CD4-positive, CD25-positive, alpha-beta regulatory T cell (primary cell): Measurements from ENCODE around the gene RBBP6. TPM values are rescaled to one million over a fixed set of nuclear protein-coding genes. Genes with fewer than 3 reads are reported as not detected.
A peak's percentile ranks its signal among the peaks of the same experiment; 100 is the strongest.

Experiments
- ATAC-seq, 2 donors: fragments of 150-1000 bp; cut with Tn5 transposase; one replicate each; pipeline ENCODE4 v1.10.0; 2021; ENCODE audit warnings: low read depth in 2 of 2, moderate number of reproducible peaks in 2 of 2, moderate library complexity in 1 of 2
- DNase-seq, 3 donors: peaks; one replicate each; pipeline versions ENCODE4 v3.0.0 to v3.0.0-alpha.2; 2012 to 2022; ENCODE audit warnings: mixed read lengths in 1 of 3
- H3K27ac ChIP-seq: one replicate; pipeline ENCODE4 v1.7.0; 2013; ENCODE audit warnings: mild to moderate bottlenecking, low read length; ENCODE audit not compliant: insufficient read depth, poor library complexity, severe bottlenecking
- H3K27me3 ChIP-seq: one replicate; pipeline ENCODE4 v1.7.0; 2013; ENCODE audit warnings: low read length; ENCODE audit not compliant: control insufficient read depth, insufficient read depth
- H3K36me3 ChIP-seq: one replicate; pipeline ENCODE4 v1.7.0; 2013; ENCODE audit warnings: mild to moderate bottlenecking, low read length, moderate library complexity; ENCODE audit not compliant: control insufficient read depth, insufficient read depth
- H3K4me1 ChIP-seq: 2 replicates; pipeline ENCODE4 v1.7.0; 2013; ENCODE audit warnings: mild to moderate bottlenecking, low read length; ENCODE audit not compliant: insufficient read depth, control insufficient read depth, poor library complexity, severe bottlenecking
- H3K4me3 ChIP-seq: one replicate; pipeline ENCODE4 v1.7.0; 2013; ENCODE audit warnings: low read depth, mild to moderate bottlenecking, low read length, moderate library complexity
- H3K9me3 ChIP-seq, 2 experiments: 1 replicate in 1 of 2; 2 replicates in 1 of 2; pipeline ENCODE4 v1.7.0; 2013; ENCODE audit warnings: low read length in 2 of 2, mild to moderate bottlenecking in 1 of 2, moderate library complexity in 1 of 2; ENCODE audit not compliant: control insufficient read depth in 2 of 2
- H3K27ac Mint-ChIP-seq, 3 donors: one replicate each; pipeline ENCODE4 v1.8.0; 2020 to 2022; ENCODE audit warnings: mild to moderate bottlenecking in 3 of 3, mixed read lengths in 3 of 3, moderate library complexity in 2 of 3
- H3K27me3 Mint-ChIP-seq: one replicate; pipeline ENCODE4 v1.8.0; 2022; ENCODE audit warnings: mild to moderate bottlenecking, mixed read lengths
- H3K36me3 Mint-ChIP-seq: one replicate; pipeline ENCODE4 v1.8.0; 2020; ENCODE audit warnings: mixed read lengths
- H3K4me1 Mint-ChIP-seq, 4 donors: one replicate each; pipeline ENCODE4 v1.8.0; 2020 to 2022; ENCODE audit warnings: mixed read lengths in 4 of 4, mild to moderate bottlenecking in 1 of 4
- H3K4me3 Mint-ChIP-seq, 4 donors: one replicate each; pipeline ENCODE4 v1.8.0; 2020 to 2022; ENCODE audit warnings: mild to moderate bottlenecking in 4 of 4, mixed read lengths in 4 of 4, moderate library complexity in 3 of 4
- H3K9me3 Mint-ChIP-seq, 7 donors: one replicate each; pipeline ENCODE4 v1.8.0; 2020 to 2022; ENCODE audit warnings: mixed read lengths in 7 of 7, mild to moderate bottlenecking in 3 of 7, moderate library complexity in 2 of 7
- polyA plus RNA-seq, 4 donors: library from polyadenylated mRNA; unstranded; fragments of 300-500 nt; fragmentation: Illumina TruSeq; gene quantifications; one replicate each; pipeline ENCODE4 v1.2.3, GENCODE V29; 2021
- total RNA-seq: library from RNA; stranded (reverse); gene quantifications from one replicate; pipeline ENCODE4 v1.2.3, GENCODE V29; 2022

Gene RBBP6
- total and polyA plus RNA-seq, 5 donors from 2014 or later: 16.6 to 158 (median 21.2) TPM

- Mint-ChIP-seq H3K27ac (peak overlapping the region; percentile 98 to 100 (median 100)), H3K36me3 (peaks cover 11% of the 10 kb centered on the region), H3K9me3 (peaks cover 0 to 2% (median 0%) of the 10 kb centered on the region in 7 donors), H3K27me3 (peaks cover 12% of the 10 kb centered on the region), H3K4me1 (peaks cover 16 to 38% (median 26%) of the 10 kb centered on the region in 4 donors), H3K4me3 (peak overlapping the region; percentile 91 to 100 (median 98))
- ATAC-seq (no peak), DNase-seq (no peak)
- Histone ChIP-seq H3K9me3 (no peaks in the 10 kb centered on the region), H3K4me1 (peaks cover 28% of the 10 kb centered on the region), H3K27me3 (no peaks in the 10 kb centered on the region), H3K4me3 (peak overlapping the region; percentile 82), H3K27ac (peak overlapping the region; percentile 98), H3K36me3 (no peaks in the 10 kb centered on the region)
Observed at GRCh38 chr16:24538756-24539294, 541 bp upstream of the RBBP6 start.

- Histone ChIP-seq H3K9me3 (no peaks in the 10 kb centered on the region), H3K4me3 (peak overlapping the region; percentile 99), H3K36me3 (no peaks in the 10 kb centered on the region), H3K27ac (peak overlapping the region; percentile 98), H3K27me3 (no peaks in the 10 kb centered on the region), H3K4me1 (peaks cover 39% of the 10 kb centered on the region)
- Mint-ChIP-seq H3K36me3 (peaks cover 16% of the 10 kb centered on the region), H3K4me1 (peaks cover 25 to 50% (median 37%) of the 10 kb centered on the region in 4 donors), H3K9me3 (peaks cover 0 to 2% (median 0%) of the 10 kb centered on the region in 7 donors), H3K27ac (peak overlapping the region; percentile 94 to 98 (median 98)), H3K27me3 (peaks cover 11% of the 10 kb centered on the region), H3K4me3 (peak overlapping the region; percentile 96 to 100 (median 97))
- DNase-seq (peak in 2 of 3 donors; percentile 39 to 51), ATAC-seq (peak; percentile 14 to 20)
Observed at GRCh38 chr16:24539850-24540601, 660 bp downstream of the RBBP6 start.

- Histone ChIP-seq H3K36me3 (no peaks in the 10 kb centered on the region), H3K9me3 (no peaks in the 10 kb centered on the region)
- no peak for ATAC-seq
Observed at GRCh38 chr16:24540602-24541210, 1.3 kb downstream of the RBBP6 start.

GRCh38 chr16:24541233-24541933, 2.0 kb downstream of the RBBP6 start:
- Histone ChIP-seq H3K36me3 (peaks cover 2% of the 10 kb centered on the region), H3K27ac (peak overlapping the region; percentile 98), H3K4me1 (peaks cover 48% of the 10 kb centered on the region), H3K27me3 (no peaks in the 10 kb centered on the region), H3K9me3 (no peaks in the 10 kb centered on the region), H3K4me3 (peak overlapping the region; percentile 99)
- H3K27ac Mint-ChIP-seq: peak overlapping the region; percentile 94 to 98 (median 94)
- peak in 1 of 3 donors; percentile 47 for DNase-seq
- peak overlapping the region; percentile 96 to 100 (median 97) for H3K4me3 Mint-ChIP-seq
- H3K9me3 Mint-ChIP-seq: peaks cover 0 to 2% (median 0%) of the 10 kb centered on the region in 7 donors
- ATAC-seq: no peak
- H3K4me1 Mint-ChIP-seq: peaks cover 31 to 61% (median 46%) of the 10 kb centered on the region in 4 donors
- H3K27me3 Mint-ChIP-seq: peaks cover 4% of the 10 kb centered on the region
- H3K36me3 Mint-ChIP-seq: peaks cover 19% of the 10 kb centered on the region

More at GRCh38 chr16:24540602-24541210, 1.3 kb downstream of the RBBP6 start:
- Mint-ChIP-seq H3K27me3 (peaks cover 9% of the 10 kb centered on the region), H3K4me1 (peaks cover 29 to 57% (median 42%) of the 10 kb centered on the region in 4 donors), H3K4me3 (peak overlapping the region; percentile 96 to 100 (median 97)), H3K36me3 (peaks cover 18% of the 10 kb centered on the region), H3K27ac (peak overlapping the region; percentile 94 to 98 (median 98)), H3K9me3 (peaks cover 0 to 2% (median 0%) of the 10 kb centered on the region in 7 donors)
- H3K27me3 ChIP-seq: no peaks in the 10 kb centered on the region
- peak overlapping the region; percentile 98 for H3K27ac ChIP-seq
- DNase-seq: peak in 2 of 3 donors; percentile 42 to 58
- peaks cover 42% of the 10 kb centered on the region for H3K4me1 ChIP-seq
- H3K4me3 ChIP-seq: peak overlapping the region; percentile 99

GRCh38 chr16:24543949-24544348, 4.6 kb downstream of the RBBP6 start:
- Mint-ChIP-seq H3K27me3 (peaks cover 4% of the 10 kb centered on the region), H3K27ac (peak overlapping the region in 2 of 3 donors; percentile 7 to 36), H3K9me3 (peaks cover 0 to 2% (median 0%) of the 10 kb centered on the region in 7 donors), H3K36me3 (peaks cover 21% of the 10 kb centered on the region), H3K4me1 (peaks cover 39 to 75% (median 53%) of the 10 kb centered on the region in 4 donors), H3K4me3 (peak overlapping the region; percentile 20 to 98 (median 89))
- Histone ChIP-seq H3K4me3 (peak overlapping the region; percentile 99), H3K4me1 (peaks cover 50% of the 10 kb centered on the region), H3K36me3 (peaks cover 27% of the 10 kb centered on the region), H3K9me3 (no peaks in the 10 kb centered on the region), H3K27me3 (no peaks in the 10 kb centered on the region), H3K27ac (peak overlapping the region; percentile 51)
- ATAC-seq (no peak), DNase-seq (peak in 1 of 3 donors; percentile 12)

GRCh38 chr16:24544640-24545039, 5.3 kb downstream of the RBBP6 start:
- H3K27ac ChIP-seq: peak overlapping the region; percentile 24
- H3K27me3 ChIP-seq: no peaks in the 10 kb centered on the region
- no peaks in the 10 kb centered on the region for H3K27me3 Mint-ChIP-seq
- peak overlapping the region; percentile 20 to 98 (median 89) for H3K4me3 Mint-ChIP-seq
- ATAC-seq (no peak), DNase-seq (no peak)
- no peaks in the 10 kb centered on the region for H3K9me3 ChIP-seq
- H3K4me1 Mint-ChIP-seq: peaks cover 46 to 78% (median 58%) of the 10 kb centered on the region in 4 donors
- H3K4me3 ChIP-seq: peak overlapping the region; percentile 99
- peaks cover 56% of the 10 kb centered on the region for H3K4me1 ChIP-seq
- H3K9me3 Mint-ChIP-seq: peaks cover 0 to 1% (median 0%) of the 10 kb centered on the region in 7 donors
- H3K36me3 Mint-ChIP-seq: peaks cover 26% of the 10 kb centered on the region
- peaks cover 34% of the 10 kb centered on the region for H3K36me3 ChIP-seq
- H3K27ac Mint-ChIP-seq: peak overlapping the region in 2 of 3 donors; percentile 7 to 18

- peaks cover 43 to 73% (median 47%) of the 10 kb centered on the region in 4 donors for H3K4me1 Mint-ChIP-seq
- H3K27ac Mint-ChIP-seq: peak overlapping the region in 1 of 3 donors; percentile 59
- peak overlapping the region; percentile 11 for H3K4me3 ChIP-seq
- peak overlapping the region in 1 of 4 donors; percentile 5 for H3K4me3 Mint-ChIP-seq
- no peaks in the 10 kb centered on the region for H3K9me3 ChIP-seq
- H3K27ac ChIP-seq: no peak overlapping the region
- ATAC-seq (no peak), DNase-seq (no peak)
- no peaks in the 10 kb centered on the region for H3K9me3 Mint-ChIP-seq
- peaks cover 29% of the 10 kb centered on the region for H3K4me1 ChIP-seq
- H3K27me3 ChIP-seq: no peaks in the 10 kb centered on the region
- H3K36me3 ChIP-seq: peaks cover 64% of the 10 kb centered on the region
- no peaks in the 10 kb centered on the region for H3K27me3 Mint-ChIP-seq
- peaks cover 20% of the 10 kb centered on the region for H3K36me3 Mint-ChIP-seq
Observed at GRCh38 chr16:24550295-24550694, 10.9 kb downstream of the RBBP6 start.
